ENCODE data around the gene HOXA6. TPM values are rescaled to one million over a fixed set of nuclear protein-coding genes. Genes with fewer than 3 reads are reported as not detected.

HOXA6 gene
- total RNA-seq, 1 experiment from 2014 or later = not detected

GRCh38 chr7:27142580-27143022 lies 5.0 kb downstream of the HOXA6 start:
- H2BK15ac ChIP-seq (ENCODE audit: low read depth, low read length) = no peak overlapping the region
- peak overlapping the region; percentile 65 for H3K4me2 ChIP-seq (ENCODE audit: insufficient read depth, insufficient read length, low read length)
- H3K27ac Mint-ChIP-seq = no peak overlapping the region
- no peaks in the 10 kb centered on the region for H3K9me3 ChIP-seq (ENCODE audit: control insufficient read depth, low read depth, low read length)
- no peak overlapping the region for H4K8ac ChIP-seq (replicated peaks; ENCODE audit: insufficient read length, low read depth, low read length)
- H3K4me1 ChIP-seq (ENCODE audit: insufficient read depth, low read length) = no peaks in the 10 kb centered on the region
- WGBS (ENCODE audit: extremely low coverage, insufficient read length, low lambda C conversion rate) = no CpG with 5 or more reads among the region's 29 CpGs
- H3K23ac ChIP-seq (ENCODE audit: insufficient read length, low read depth, low read length) = no peak overlapping the region
- no peak overlapping the region for H3K4ac ChIP-seq (ENCODE audit: low read depth, low read length)
- peaks cover 98% of the 10 kb centered on the region for H3K27me3 ChIP-seq (ENCODE audit: insufficient read depth, low read length)
- no peak overlapping the region for H3K27ac ChIP-seq (ENCODE audit: insufficient read length, low read depth, low read length)
- no peak overlapping the region for H3K56ac ChIP-seq (ENCODE audit: insufficient read length, low read depth, low read length)
- no peaks in the 10 kb centered on the region for H3K79me1 ChIP-seq (ENCODE audit: insufficient read depth, low read depth, low read length, poor library complexity, severe bottlenecking)
- no peak overlapping the region for H3K14ac ChIP-seq (ENCODE audit: insufficient read depth, low read length)
- TF ChIP-seq CTCF (conservative IDR thresholded peaks at IDR 0.05) = no peak
- H4K91ac ChIP-seq (ENCODE audit: insufficient read length, low read depth, low read length) = no peak overlapping the region
- H2BK5ac ChIP-seq (ENCODE audit: insufficient read length, low read length) = no peak overlapping the region
- DNase-seq = no peak
- H3K79me2 ChIP-seq (ENCODE audit: insufficient read depth, low read length) = no peaks in the 10 kb centered on the region
- H3T11ph ChIP-seq (ENCODE audit: low read length) = no peak overlapping the region
- no peak overlapping the region for H3K9ac ChIP-seq (ENCODE audit: extremely low read depth, insufficient read length, low read length)
- H3K36me3 Mint-ChIP-seq (ENCODE audit: insufficient read depth in 1 of 3, low read depth in 3 of 3) = no peaks in the 10 kb centered on the region; a peak in 2 of 7 replicates
- no peak overlapping the region for H3K18ac ChIP-seq (ENCODE audit: insufficient read length, low read depth, low read length)
- H2AK5ac ChIP-seq (ENCODE audit: insufficient read length, low read length) = no peak overlapping the region
- peaks cover 14 to 28% of the 10 kb centered on the region in 2 experiments for H3K9me3 Mint-ChIP-seq
- peaks cover 100% of the 10 kb centered on the region for H3K27me3 Mint-ChIP-seq (ENCODE audit: low read depth)
- peaks cover 14% of the 10 kb centered on the region for H3K23me2 ChIP-seq (ENCODE audit: insufficient read length, low read depth, low read length, poor library complexity, severe bottlenecking)
- H3K4me1 Mint-ChIP-seq = peaks cover 7 to 20% of the 10 kb centered on the region in 2 experiments
- H4K5ac ChIP-seq (ENCODE audit: insufficient read length, low read depth, low read length) = no peak overlapping the region
- no peak overlapping the region for H2BK20ac ChIP-seq (ENCODE audit: low read depth, low read length, poor library complexity, severe bottlenecking)
- H2BK12ac ChIP-seq (ENCODE audit: insufficient read length, low read depth, low read length) = no peak overlapping the region
- no peak overlapping the region for H2BK120ac ChIP-seq (ENCODE audit: low read depth, low read length, poor library complexity, severe bottlenecking)
- no peak overlapping the region for H2AFZ ChIP-seq (ENCODE audit: low read length)
- H4K20me1 ChIP-seq (ENCODE audit: control insufficient read depth, insufficient read depth, insufficient read length) = no peaks in the 10 kb centered on the region
- H3K4me3 Mint-ChIP-seq = peak overlapping the region; percentile 58 to 77

Data from H9 (cell line).